Measurements from ENCODE around the gene ADGRD1.

The ADGRD1 gene

DNA sequence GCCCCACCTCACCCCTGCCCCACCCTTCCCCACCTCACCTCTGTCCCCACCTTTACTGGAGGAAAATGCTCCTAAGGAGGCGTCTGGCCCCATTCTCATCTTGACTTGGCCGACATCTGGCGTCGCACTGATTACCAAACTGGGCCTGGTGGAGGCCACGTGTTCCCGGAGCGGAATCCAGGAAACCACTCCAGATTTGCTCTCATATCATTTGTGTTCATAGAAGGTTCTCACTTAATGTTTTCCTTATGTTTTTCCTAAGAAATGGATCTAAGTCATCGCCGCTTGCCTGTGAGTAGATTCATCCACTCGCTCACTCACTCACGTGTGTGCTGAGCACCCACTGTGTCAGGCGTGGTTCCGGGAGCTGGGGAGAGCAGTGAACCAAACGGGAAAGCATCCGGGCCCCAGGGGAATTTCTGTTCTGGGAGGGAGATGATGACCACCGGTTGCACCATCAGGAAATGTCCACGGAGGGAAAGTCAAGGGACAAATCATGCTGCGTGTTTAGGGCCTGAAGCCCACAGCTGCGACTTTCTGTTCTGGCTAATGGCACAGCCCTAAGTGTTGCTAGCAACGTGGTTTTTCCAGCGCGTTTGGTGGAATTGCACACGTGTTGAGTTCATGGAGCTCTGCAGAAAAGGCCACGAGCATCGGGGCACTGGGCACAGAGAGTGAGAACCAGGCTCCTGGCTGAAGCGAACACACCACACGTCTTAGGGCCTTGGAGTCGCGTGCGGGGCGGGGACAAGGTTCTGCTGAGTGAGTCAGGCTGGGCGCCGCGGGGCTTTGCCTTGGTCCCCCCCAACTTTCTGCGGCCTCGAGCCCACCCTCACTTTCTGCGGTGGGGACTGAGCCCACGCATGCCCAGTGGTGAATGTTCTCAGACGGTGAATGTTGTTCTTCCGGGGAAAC, 57.7 kb downstream of the ADGRD1 start:
- in situ Hi-C loops (cut with HindIII; ENCODE audit: low pct_ligation_motif_present, low pct_unique_long_range_greater_than_20kb, low sequenced_read_pairs): no loop called here
- no peak for DNase-seq

DNA sequence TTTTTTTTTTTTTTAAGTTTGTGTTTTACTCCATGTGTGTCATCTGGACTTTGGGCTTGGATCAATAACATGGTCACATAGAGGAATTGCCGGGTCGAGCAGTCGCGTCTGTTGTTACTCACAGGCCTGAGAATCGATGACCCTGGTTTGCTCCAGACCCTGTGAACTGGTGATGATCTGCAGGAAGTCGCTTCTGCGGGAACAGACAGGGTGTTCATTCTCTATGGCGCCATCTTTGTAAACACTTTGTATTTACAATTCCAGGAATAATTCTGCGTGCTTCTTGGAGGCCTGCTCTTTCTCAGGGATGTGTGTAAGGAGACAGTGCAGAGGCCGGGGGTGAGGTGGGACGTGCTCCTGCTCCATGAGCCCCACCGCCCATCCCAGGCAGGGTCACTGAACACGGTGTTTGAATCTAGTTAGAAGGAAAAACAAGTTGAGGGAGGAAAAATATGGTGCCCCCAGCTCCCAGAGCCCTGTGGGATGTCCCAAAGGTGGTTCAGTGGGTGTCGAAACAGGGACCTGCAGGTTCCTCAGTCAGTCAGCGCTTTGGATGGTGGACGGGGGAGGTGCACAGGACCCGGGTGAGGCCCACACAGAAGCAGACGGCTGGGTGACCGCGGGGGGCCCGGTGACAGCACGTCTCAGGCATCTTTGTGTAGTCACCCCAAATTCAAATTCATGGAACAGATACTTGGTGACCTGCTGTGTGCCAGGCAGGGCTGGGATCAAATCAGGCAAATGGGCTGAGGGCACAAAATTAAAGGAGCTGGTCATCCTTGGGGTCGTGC, 58.8 kb downstream of the ADGRD1 start:
- DNase-seq: no peak
- in situ Hi-C loops (cut with HindIII; ENCODE audit: low pct_ligation_motif_present, low pct_unique_long_range_greater_than_20kb, low sequenced_read_pairs): no loop called here

DNA sequence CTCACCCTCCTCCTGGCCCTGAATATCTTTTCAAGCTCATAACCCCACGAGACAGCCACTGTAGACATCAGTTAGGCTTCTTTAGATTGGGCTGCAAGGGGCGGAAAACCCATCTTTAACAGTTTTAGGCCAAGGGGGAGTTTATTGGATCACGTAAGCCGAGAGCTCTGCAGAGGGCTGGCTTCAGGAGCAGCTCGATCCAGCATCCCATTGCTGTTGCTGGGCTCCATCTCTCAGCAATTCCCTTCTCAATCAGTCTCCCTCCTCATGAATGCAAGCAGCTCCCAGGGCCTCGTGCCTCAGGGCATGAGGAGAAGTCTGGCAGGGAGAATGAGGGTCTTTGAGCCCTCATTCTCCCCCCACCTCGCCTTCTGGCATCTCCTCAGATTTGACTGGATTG, 59.4 kb downstream of the ADGRD1 start:
- in situ Hi-C loops (cut with HindIII; ENCODE audit: low pct_ligation_motif_present, low pct_unique_long_range_greater_than_20kb, low sequenced_read_pairs): no loop called here
- DNase-seq: no peak

DNA sequence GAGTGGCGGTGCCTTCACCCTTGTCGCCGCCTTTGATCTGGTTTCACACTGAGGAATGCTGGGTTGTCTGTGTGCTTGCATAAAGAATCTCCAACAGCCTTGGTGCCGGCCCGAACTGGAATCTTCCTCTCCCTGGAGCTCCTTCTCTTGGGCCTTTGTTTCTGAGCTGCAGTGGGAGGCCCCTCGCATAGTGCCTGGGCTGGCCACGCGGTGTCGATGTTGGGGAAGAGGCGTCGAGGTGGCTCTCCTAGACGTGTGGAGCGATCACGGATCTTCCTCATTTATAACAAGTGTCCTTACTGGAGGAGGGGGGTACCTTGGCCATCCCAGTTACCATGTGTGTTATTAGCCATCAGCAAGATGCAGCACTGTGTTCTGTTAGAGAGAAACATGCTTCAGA, 60.6 kb downstream of the ADGRD1 start:
- no peak for DNase-seq
- in situ Hi-C loops (cut with HindIII; ENCODE audit: low pct_ligation_motif_present, low pct_unique_long_range_greater_than_20kb, low sequenced_read_pairs): no loop called here

DNA sequence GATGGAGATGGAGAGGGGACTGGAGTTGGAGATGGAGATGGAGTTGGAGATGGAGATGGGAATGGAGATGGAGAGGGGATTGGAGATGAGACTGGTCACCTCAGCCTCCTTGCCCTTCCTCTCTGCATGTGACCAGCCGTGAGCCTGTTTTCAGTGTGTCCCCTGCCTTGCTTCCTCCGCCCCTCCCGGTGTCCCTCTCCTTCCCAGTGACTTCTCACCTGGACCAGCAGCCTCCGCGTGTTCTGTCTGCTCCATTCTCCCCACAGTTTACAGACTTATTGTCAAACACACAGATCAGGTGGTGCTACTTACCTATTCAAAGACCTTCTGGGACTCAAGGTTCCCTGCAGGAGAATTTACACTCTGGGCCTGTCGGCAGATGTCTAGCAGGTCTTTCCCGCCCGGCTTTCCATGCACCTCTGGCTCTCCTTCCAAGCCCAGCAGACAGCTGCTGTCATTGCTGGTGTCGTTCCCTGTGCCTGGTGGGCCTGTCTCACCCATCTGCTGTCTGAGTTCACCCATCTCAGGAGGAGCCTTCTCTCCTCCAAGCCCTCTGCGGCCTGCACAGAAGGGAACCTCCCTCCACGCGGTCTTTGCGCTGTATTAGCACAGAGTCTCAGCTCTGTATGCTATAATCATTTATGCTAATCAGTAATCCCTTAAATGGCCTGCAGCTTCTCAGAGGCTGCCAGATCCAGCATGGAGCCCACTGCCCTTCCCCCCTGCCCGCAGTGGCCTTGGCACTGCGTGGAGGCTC, 62.1 kb downstream of the ADGRD1 start:
- in situ Hi-C loops (cut with HindIII; ENCODE audit: low pct_ligation_motif_present, low pct_unique_long_range_greater_than_20kb, low sequenced_read_pairs): no loop called here

DNA sequence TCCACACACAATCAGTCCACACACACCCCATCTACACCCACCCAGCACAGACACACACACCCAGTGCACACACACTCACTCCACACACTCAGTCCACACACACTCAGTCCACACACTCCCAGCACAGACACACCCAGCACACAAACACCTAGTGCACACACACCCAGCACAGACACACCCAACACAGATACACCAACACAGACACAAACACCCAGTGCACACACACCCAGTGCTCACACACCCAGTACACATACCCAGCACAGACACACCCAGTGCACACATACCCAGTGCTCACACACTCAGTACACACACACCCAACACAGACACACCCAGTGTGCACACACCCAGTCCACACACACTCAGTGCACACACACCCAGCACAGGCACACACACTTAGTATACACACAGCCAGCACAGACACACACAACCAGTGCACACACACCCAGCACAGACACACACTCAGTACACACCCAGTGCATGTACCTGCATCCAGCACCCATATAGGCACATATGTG, 63.8 kb downstream of the ADGRD1 start:
- no peak for DNase-seq
- in situ Hi-C loops (cut with HindIII; ENCODE audit: low pct_ligation_motif_present, low pct_unique_long_range_greater_than_20kb, low sequenced_read_pairs): no loop called here

More for the DNA sequence above, 62.1 kb downstream of the ADGRD1 start:
- DNase-seq: no peak

DNA sequence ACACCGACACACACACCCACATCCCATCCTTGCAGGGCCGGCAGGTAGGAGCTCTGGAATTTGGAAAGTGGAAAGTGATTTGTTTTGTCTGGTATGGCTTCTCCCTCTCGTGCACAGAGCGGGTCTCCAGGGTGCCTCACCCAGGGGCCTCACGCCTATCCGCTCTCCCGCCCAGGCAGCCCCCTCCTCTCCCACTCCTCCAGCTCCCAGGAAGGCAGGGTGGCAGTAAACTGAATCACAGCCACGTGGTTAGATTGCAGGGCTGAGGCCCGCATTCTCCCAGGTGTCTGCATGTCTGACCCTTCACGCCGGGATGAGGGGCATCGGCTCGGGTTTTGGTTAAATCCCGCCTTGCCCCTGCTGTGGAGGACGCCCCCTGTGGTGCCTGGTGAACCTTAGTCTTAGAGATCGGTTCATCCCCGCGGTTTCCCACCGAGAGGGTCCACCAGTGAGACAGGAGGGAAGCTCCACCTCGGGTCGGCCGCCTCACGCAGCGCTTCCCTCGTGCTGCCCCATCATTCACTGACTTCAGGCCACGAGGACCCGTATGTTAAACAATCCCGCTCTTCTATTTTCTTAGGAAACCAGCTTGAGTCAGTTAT, 64.4 kb downstream of the ADGRD1 start:
- in situ Hi-C loops (cut with HindIII; ENCODE audit: low pct_ligation_motif_present, low pct_unique_long_range_greater_than_20kb, low sequenced_read_pairs): no loop called here

DNA sequence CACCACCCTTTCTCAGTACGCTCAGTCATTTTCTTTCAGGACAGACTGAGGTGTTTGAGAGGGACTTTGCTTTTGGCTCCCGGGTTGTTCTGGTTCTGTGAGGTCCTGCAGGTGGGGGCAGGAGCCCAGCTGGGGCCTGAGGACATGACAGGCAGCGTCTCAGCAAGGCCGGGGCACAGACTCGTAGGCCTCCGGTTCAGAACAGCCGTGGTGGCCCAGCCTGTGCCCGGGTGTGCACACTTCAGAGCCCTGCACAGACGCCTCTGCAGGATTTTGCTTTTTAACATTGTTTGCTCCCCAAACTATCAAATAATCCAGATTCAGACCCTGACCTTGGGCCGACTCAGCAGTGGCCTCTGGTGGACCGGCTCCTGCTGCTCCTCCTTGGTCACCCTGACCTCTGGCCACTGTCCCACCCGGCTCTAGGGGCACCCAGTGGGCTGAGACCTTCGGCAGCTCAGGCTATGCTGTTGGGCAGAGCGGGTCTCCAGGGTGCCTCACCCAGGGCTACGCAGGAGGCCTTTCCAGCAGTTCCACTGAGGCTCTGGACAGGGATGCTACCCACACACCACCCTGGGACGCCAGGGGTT, 65.2 kb downstream of the ADGRD1 start:
- in situ Hi-C loops (cut with HindIII; ENCODE audit: low pct_ligation_motif_present, low pct_unique_long_range_greater_than_20kb, low sequenced_read_pairs): no loop called here
- DNase-seq: no peak

More for the DNA sequence above, 64.4 kb downstream of the ADGRD1 start:
- no peak for DNase-seq

DNA sequence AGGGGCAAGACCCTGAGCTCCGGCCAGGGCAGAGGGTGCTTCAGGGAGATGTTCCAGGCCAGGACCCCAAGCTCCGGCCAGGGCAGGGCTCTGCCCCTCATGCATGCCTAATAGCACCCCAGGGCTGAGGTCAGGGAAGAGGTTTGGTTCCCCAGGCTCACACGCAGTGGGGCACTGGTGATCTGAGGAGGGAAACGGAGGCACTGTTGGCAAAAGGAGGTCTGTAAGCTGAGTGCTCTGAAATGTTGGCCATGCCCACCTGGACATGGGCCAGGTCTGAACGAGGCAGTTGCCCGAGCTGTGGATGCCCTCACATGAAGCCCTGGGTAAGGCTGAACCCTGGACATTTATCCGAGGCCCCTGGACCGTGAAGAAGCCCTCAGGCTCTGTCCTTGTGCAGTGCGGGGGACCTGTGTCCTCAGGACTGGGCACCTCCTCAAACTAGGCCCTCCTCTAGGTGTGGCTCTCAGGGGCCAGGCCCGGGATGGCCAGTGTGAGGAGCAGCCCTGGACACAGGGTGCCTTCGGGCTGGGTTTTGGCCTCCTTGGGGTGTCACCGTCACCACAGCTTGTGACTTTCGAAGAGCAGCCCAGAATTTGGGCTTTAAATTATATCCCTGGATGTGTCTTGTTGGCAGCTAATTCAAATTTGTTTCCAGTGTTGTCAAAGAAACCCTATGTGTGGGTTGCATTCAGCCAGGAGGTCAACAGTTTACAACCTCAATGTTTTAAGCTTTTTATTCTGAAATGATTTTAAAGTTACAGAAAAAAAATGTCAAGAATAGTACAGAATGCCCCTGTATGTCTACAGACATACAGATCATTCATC, 66.8 kb downstream of the ADGRD1 start:
- DNase-seq: no peak
- in situ Hi-C loops (cut with HindIII; ENCODE audit: low pct_ligation_motif_present, low pct_unique_long_range_greater_than_20kb, low sequenced_read_pairs): no loop called here

DNA sequence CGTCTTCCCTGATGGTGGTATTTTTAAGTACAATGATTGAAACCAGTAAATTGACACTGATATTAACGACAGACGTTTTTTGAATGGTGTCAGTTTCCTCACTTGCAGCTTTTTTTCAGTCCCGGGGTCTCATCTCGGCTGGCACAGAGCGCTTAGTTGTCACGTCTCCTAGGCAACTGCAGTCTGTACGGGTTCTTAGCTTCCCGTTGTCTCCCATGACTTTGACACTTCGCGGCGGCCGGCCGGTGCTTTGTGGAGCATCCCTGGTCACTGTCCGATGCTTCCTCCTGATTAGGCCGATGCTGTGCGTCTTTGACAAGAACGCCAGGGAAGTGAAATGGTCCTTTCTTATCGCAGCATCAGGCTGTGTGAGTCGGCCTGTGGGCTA, 67.4 kb downstream of the ADGRD1 start:
- in situ Hi-C loops (cut with HindIII; ENCODE audit: low pct_ligation_motif_present, low pct_unique_long_range_greater_than_20kb, low sequenced_read_pairs): no loop called here
- DNase-seq: no peak

DNA sequence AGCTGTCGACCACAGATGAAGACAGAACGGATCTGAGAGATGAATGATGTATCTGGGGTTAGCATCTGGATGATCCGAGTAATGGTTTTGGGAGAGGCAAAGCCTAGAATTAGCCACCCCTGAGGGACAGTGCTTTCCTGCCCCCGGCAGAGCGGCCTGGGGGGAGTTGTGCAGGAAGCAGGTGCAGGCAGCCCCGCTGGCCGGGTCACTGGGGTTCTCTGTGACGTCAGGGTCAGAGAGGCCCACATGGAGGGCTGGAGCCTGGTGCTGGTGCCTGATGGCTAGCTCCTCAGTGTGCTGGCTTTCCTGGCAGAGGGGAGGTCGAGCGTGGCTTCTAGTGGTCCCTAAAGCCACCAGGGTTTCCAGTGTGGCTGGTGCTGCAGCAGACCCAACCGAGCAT, 70.3 kb downstream of the ADGRD1 start:
- no peak for DNase-seq
- in situ Hi-C loops (cut with HindIII; ENCODE audit: low pct_ligation_motif_present, low pct_unique_long_range_greater_than_20kb, low sequenced_read_pairs): no loop called here

DNA sequence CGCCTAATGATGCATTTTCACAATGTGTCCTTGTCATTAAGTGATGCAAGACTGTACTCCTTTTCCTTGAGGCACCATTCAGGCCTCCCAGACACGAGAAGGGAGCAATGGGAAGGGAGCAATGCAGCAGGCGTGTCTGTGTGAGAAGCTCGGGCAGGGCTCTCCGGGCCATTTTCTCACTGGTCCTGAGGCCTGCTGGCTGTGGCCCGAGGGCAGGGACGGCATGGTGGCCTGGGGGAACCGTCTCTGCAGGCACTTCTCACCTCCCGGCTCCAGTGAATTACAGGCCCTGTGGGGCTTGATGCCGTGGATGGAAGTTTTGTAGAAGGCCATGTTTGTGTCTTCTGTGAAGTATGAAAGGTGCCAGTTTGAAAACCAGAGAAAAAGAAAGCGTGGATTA, 71.0 kb downstream of the ADGRD1 start:
- in situ Hi-C loops (cut with HindIII; ENCODE audit: low pct_ligation_motif_present, low pct_unique_long_range_greater_than_20kb, low sequenced_read_pairs): no loop called here
- no peak for DNase-seq

DNA sequence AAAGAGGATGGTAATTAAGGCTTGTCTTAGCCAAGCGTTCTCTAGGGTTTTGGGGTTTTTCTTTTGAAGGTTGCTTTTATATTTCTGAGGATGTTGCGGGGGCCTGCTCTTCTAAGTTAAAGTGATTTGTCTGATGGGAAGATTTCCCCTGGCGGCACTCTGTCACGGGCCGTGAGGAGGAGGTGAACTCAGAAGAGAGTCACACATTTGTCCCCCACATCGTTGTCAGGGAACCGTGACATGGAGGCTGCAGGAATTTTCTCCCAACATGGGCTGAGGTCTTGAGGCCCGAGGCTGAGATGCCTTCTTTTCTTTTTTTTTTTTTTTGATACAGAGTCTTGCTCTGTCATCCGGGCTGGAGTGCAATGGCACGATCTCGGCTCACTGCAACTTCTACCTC, 71.5 kb downstream of the ADGRD1 start:
- in situ Hi-C loops (cut with HindIII; ENCODE audit: low pct_ligation_motif_present, low pct_unique_long_range_greater_than_20kb, low sequenced_read_pairs): no loop called here
- no peak for DNase-seq

DNA sequence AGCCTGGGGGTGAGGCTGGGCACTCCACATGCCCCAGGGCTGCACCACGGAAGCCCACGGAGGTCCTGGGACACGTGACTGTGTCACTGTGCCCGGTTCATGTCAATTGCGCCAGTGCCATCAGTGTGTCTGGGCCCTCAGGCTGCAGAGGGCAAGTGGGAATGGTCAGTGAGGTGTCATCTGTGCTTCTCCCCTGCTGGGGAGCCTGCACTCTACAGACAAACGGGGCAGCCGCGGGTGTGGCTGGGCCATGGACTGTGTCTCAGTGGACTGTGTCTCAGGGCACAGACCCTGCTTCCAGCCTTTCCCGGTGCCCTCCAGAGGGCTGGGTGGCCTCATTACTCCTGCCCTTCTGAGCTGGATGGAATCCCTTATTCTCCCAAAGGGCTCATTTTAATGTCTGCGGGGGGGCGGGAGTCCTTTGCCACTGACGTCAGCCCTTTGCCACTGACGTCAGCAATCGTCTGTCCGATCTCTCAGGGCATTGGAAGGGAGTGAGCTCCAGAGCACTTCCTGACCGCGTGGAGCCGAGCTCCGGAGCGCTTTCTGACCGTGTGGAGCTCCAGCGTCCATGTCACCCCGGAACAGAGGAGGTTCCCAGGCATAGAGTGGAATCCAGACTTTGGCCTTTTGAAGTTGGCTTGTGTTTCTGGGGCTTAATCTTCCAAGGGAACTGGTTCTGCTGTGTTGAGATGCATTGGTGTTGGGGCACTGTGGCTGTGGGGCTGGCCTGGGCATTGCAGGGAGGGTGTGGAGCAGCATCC, 72.4 kb downstream of the ADGRD1 start:
- in situ Hi-C loops (cut with HindIII; ENCODE audit: low pct_ligation_motif_present, low pct_unique_long_range_greater_than_20kb, low sequenced_read_pairs): no loop called here
- no peak for DNase-seq

DNA sequence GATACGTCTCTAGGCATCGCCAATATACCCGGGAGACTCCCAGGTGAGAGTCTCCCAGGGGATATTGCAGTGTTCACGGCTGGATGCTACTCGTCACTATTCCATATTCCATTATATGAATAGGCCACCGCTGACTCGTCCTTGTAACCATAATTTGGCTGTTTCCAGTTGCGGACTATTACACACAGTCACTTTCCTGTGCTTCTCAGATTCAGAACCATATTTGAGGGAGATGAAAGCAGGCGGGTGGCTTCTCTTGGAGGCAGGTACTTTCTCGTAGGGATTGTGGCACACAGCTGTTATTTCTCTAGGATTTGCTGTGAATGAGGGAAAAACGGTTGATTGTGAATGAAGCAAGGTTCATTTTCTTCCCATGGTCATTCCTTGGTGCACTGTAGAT, 73.0 kb downstream of the ADGRD1 start:
- in situ Hi-C loops (cut with HindIII; ENCODE audit: low pct_ligation_motif_present, low pct_unique_long_range_greater_than_20kb, low sequenced_read_pairs): no loop called here

DNA sequence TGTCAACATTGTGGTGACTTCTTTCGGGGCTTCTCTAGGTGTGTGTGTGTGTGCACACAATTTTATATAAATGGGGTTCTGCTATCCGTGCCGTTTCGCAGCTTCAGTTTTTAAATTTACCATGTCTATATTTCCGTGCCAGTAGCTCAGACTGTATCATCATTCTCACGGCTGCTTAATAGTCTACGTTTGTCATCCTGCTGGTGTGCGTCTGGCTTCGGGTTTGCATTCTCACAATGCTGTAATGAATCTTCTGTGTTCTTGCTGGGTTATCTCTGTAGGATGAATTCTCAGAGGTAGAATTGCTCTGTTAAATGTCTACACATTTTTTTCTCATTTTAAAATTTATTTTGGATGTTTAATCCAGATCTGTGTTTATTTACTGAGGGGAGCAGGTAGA, 73.6 kb downstream of the ADGRD1 start:
- in situ Hi-C loops (cut with HindIII; ENCODE audit: low pct_ligation_motif_present, low pct_unique_long_range_greater_than_20kb, low sequenced_read_pairs): no loop called here
- no peak for DNase-seq

More for the DNA sequence above, 73.0 kb downstream of the ADGRD1 start:
- no peak for DNase-seq

All from ACHN (cell line).